NCI-H2107 treated with DMSO at 0.1 percent for 48 hours (cell line): Measurements from ENCODE around the gene MOSMO.
"Not testable (repeated sequence)": the region's sequence is repeated elsewhere in the genome, so short reads cannot be mapped to it uniquely, and the experiment has no call there.

ENCODE experiments used
- DNase-seq: peaks from one replicate; lab custom pipeline; 2025; ENCODE audit not compliant: unreplicated experiment; lab: John Stamatoyannopoulos, UW

Gene MOSMO

DNA sequence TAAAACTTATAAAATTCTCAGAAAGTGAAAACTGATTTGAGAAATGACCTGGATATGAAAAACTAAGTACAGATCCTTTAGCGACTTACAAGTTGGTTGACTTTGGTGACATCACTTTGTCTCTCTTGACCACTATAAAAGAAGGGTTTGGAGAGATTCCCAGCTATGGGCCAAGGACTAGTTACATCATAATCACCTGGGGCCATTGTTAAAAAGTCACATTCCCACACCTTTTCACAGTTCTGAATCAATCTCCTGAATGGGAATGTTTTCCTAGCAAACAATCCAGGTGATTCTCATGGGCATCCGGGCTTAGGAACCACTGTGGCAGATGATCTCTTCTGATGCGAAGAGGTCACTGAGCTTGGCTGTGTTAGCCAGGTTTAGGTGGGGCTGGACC lies 83.8 kb downstream of the MOSMO start:
- no peak for DNase-seq

DNA sequence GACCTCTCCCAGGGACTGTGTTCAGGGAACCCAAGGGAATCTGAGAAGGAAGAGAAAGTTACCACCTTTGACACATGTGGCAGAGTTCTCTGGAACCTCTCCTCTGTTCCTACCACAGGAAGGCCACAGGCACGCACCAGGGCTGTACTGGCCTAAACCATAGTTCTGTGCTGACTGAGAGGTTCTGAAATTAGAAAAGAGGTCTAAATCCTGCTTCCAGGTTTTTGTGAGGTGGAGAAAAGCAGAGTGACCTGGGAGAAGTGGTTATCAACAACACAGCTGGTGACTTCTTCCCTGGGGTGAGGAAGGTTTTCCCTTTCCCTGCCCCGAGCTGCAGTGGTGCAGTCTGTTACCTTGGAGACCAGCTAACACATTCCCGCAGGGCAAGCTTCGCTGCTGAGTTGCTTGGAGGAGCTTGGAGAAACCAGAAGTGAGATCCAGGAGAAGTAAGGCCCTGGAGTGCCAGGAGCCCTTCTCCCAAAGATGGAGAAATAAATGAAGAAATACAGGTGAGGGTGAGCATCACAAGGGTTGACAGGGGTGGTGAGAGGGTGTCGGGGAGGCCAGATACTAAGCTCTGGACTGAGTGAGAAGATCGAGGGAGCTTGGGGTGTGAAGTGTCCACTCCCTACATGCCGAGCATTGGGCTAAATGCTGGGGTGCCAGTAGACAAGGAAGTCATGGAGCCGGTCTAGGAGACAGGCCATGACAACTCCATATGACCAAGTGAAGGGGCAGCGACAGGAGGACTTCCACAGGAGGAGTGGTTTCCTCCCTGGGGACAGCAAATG lies 84.4 kb downstream of the MOSMO start, which contains the start of gene VWA3A:
TSS of gene VWA3A (plus strand) at position 399 of the 791 bp plus-strand sequence. CDS start at position 496, 97 bp downstream.
- no peak for DNase-seq

DNA sequence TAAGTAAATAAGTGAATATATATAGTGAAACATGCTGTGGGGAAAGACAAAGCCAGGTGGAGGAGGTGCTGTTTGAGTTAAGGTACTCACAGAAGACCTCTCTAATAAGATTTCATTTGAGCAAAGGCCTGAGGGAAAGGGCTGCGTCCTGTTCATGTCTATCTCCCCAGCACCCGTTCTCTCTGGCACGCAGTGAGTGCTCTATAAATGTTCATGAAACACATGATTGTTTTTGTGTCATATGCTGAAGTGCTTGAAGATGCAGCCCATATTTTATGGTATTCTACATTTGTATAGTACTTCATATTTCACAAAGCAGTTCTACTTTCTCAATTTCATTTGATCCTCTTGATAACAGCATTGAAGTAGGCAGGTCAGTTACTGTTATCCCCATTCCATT lies 85.4 kb downstream of the MOSMO start:
- no peak for DNase-seq

DNA sequence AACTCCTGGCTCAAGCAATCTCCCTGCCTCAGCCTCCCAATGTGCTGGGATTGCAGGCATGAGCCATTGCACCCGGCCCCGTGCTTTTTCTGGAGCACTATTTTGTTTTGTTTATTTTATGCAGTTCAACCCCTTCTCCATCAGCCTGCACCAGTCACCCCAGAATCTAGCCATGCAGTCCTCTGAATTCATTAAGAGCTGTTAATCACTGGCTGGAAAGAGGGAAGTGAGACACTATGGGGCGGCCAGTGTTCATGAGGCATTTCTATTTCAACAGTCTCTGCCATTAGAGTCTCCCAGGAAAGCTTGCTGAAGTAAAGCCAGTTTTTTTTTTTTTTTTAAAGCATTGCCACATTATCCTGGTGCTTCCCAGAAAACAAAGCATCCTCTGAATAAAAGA lies 86.1 kb downstream of the MOSMO start:
- DNase-seq: no peak

DNA sequence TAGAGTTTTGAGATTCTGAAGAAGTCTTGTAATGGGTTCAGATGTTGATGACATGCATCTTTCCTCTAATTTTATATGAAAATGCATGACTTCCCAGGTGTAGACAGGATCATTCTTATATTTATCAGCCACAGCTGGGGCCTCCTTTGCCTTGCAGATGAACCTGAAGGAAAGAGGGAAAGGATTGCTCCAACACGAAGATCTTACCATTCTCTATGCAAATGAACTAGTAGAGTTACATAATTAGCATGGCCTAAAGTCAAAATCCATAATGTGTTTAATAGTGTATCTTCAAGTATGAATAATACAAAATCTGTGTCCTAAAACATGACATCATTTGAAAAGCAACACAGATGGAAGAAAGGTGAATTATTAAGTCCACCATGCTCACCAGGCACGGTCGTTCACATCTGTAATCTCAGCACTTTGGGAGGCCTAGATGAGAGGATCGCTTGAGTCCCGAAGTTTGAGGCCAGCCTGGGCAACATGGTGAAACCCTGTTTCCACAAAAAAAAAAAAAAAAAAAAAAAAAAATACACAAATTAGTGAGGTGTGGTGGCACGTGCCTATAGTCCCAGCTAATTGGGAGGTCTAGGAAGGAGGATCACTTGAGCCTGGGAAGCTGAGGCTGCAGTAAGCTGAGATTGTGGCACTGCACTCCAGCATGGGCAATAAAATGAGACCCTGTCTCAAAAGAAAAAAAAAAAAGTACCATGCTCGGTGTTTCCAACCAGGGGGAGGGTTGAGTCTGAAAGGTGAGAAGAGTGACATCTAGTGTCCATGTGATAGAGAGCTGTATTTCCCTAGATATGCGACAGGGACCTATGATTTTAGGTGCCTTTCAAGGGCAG lies 90.7 kb downstream of the MOSMO start:
- DNase-seq: peak; percentile 67

DNA sequence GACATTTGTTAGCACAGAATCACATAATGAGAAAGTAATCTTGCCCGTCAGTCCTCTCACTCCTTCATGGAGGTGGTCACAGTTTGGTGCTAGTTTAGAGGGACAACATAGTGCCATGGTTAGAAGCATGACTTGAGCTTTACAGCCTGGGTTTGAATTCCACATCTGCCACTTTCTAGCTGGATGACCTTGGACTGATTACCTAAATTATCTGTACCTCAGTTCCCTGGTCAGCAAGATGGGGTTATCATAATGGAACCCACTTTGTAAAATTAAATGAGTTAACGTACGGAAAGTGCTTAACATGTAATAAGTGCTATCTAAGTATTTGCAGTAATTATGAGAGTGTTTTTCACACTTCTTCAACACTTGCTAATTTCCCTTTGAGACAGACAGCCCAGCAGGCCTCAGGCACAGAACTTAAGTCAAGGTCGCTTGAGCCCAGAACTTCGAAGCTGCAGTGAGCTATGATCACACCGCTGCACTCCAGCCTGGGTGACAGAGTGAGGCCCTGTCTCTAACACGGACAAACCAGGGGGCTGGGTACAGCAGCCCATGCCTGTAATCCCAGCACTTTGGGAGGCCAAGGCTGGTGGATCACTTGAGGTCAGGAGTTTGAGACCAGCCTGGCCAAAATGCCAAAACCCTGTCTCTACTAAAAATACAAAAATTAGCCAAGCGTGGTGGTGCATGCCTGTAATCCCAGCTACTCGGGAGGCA lies 91.5 kb downstream of the MOSMO start:
- no peak for DNase-seq

DNA sequence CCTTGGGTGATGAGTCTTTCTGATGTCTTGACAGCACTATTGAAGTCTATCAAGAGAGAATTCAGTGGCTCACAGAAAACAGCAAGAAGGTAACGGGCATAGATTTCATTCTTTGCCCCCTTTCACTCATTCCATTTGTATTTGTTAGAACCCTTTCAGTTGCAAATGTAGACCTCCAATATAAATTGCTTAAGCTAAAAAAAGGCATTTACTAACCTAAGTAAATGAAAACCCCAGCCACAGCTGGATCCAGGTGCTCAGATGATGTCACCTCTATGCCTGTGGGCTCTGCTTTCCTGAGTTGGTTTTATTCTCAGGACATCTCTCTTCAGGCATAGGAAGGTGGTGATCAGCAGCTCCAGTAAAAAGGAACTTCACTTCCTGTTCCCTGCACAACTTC lies 95.5 kb downstream of the MOSMO start:
- DNase-seq: no peak

DNA sequence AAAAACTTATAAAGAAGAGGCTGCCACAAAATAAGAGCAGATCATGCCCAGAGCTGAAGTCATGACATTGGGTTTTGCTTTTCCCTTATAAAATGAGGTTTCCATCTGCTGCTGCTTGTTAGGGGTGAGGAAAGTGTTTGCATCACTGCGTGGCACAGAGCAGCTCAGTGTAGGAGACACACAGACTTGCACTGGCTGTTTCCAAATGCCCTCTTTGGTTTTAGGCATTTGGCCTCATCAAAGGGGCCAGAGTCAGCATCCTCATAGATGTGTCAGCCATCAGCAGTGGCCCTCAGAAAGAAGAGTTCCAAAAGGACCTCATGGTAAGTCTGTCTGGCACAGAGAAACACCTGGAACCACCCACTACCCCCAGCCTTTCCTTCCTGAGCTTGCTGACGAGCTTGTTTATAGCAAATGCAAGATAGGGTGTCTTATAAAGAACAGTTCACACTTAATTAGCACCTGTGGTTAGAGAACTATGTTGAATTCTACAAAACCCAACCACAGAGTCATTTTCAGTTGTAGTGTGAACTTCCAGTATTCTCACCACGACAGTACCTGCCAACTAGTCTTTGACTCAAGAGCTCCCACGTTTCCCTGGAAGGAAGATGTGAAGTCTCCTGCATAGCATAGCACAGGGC lies 101.5 kb downstream of the MOSMO start:
- DNase-seq: no peak

DNA sequence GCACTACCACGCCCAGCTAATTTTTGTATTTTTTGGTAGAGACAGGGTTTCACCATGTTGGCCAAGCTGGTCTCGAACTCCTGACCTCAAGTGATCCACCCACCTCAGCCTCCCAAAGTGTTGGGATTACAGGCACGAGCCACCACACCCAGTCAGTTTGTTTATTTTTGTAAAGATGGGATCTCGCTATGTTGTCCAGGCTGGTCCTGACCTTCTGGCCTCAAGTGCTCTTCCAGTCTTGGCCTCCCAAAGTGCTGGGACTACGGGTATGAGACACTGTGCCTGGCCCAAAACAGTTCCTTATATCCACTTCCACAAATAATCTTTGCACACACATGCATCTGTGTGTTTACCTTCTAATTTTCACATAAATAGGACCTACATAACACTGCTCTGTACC lies 103.7 kb downstream of the MOSMO start:
- DNase-seq: not testable (repeated sequence)

DNA sequence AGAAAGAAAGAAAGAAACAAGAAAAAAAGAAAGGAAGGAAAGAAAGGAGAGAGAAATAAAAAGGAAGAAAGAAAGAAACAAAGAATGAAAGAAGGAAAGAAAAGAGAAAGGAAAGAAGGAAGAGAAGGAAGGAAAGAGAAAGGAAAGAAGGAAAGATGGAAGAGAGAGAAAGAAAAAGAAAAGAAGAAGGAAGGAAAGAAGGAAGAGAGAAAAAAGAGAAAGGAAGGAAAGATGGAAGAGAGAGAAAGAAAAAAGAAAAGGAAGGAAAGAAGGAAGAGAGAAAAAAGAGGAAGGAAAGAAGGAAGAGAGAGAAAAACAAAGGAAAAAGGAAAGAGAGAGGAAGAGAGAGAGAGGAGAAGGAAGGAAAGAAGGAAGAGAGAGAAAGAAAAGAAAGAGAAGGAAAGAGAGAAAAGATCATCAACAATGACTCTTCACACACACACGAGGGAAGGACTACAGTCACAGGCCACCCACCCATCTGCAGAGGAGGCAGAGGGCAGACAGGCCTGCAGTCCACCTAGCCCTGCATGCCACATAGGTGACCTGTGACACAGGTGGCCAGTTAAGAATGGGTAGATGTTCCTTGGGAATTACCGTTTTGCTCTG lies 108.3 kb downstream of the MOSMO start:
- no peak for DNase-seq

DNA sequence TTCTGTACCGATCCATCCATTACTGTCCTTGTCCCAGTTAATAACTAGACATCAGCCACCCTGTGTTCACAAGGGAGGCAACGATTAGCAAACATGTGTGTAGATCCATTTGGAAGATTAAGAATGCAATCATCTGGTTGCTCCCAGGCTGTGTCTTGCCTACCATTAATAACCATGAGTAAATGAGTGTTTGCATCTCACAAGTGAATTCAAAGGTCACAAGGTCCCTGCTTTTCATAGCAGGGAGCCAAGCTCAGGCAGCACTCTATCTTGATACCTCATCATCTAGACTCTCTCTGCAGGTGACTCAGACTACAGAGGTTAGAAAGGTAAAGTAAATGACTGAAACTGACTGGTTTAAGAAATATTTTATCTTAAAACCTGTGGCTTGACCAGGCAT lies 109.7 kb downstream of the MOSMO start:
- no peak for DNase-seq

DNA sequence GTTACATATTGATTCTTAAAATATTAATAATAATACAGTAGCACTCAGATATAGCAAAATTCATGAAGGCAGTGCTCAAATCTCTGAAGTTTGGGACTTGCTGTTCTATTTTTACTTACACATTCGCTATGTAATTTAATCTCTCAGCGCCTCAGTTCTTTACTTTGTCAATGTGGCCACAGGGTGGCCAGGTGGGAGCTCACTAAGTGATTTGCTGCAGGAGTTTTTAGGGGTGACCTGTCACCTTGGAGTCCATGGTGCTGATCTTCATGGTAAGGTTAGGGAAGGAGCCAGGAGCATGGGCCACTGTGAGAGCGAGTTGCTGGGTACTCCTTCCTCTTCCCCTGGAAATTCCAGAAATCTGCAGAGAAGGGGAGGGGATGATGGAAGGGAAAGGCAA lies 112.5 kb downstream of the MOSMO start:
- DNase-seq: no peak

DNA sequence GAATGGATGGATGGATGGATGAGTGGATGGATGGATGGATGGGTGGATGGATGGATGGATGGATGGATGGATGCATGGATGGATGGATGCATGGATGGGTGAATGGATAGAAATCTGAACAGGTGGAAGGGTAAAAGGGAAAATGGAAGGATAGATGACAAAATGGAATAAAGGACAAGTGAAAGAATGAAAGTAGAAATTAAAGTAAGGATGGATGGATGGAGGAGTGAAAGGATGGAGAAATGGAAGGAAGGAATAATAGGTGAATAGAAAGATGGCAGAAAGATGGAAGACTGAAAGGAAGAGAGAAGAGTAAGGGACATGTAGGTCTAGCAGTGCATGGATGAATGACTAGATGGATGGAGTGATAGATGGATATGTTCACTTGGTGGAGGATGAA lies 114.3 kb downstream of the MOSMO start:
- DNase-seq: no peak

DNA sequence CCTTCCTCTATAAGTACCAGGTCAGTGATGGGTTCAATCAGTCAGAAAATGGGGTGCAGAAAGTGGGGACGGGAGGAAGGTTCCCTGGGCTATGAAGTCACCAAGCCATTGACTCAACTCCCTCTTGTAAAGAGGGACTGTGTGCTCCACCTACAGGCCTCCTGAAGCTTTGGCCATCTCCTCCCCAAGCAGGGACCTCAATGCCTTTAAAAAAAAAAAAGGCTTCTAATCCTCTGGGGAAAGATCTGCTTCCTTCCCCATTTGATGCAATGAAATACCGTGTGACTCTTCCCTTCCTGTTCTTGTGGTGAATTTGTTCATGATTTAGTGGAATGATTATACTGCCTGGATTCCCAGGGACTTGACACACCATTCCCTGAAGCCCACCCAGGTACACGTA lies 115.2 kb downstream of the MOSMO start:
- DNase-seq: no peak

DNA sequence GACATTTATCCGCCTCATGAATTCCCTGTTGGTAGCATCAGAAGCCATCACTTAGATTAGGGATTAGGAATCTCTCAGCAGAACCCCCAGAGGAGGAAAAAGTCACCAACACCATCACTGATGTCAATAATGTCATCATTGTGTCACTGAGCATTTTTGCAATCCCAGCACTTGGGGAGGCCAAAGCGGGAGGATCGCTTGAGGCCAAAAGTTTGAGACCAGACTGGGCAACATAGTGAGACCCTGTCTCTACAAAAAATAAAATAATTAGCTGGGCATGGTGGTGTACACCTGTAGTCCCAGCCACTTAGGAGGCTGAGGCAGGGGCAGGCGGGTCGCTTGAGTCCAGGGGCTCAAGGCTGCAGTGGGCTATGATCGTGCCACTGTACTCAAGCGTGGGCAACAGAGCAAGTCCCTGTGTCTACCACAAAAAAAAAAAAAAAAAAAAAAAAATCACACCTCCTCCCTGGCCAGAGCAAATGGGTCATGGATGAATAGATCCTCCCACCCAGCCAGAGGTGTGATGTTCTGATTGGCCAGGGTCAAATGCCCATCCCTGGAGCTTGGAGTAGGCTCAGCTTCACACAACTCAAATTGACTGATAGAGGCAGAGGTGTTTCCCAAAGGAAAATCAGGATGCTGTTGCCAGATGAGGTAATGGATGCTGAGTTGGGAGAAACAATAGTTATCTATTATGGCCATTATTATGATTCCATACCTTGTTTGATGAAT lies 116.0 kb downstream of the MOSMO start:
- no peak for DNase-seq

DNA sequence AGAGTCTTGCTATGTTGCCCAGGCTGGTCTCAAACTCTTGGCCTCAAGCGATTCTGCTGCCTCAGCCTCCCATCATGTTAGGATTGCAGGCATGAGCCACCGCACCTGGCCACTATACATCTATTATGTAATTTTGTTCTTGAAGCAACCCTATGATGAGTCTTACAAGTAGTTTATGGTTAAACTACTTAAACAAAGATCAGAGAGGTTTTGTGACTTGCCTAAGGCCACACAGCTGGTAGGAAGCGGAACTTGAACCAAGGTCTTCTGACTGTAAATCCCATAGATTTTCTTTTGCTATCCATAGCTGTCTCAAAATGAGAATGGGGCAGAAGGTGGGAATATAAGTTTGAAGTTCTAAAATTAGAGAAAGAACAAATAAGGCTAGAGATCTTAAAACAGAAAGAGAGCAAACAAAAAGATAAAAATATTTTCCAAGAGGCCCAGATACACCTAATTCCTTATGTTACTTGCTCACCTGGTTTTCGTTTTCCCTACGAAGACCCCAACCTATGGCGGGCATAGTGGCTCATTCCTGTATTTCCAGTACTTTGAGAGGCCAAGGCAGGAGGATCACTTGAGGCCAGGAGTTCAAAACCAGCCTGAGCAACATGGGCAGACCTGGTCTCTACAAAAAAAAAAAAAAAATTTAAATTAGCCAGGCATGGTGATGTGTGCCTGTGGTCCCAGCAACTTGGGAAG lies 116.8 kb downstream of the MOSMO start:
- no peak for DNase-seq

DNA sequence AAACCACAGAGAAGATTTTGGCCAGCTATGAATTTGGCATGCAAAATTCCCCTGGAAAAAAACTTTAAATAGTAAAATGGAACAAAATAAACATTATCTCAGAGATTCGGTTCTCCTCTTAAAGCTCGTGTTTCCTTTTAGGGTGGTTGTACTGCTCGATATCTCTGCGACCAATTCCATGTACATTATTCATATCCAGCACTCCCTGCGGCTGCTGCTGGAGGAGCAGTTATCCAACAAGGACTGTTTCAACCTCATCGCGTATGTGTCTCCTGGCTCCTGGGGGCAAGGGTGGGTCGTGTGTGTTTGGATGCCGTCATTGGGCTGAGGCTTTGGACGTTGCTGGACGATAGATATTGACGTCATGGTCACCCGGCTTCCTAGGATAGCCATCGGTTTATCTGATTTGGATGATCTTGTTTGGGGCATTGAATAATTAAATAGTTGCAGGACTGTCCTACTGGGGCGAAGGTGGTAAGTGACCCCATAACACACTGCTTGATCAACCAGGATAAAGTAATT lies 118.2 kb downstream of the MOSMO start:
- DNase-seq: no peak

DNA sequence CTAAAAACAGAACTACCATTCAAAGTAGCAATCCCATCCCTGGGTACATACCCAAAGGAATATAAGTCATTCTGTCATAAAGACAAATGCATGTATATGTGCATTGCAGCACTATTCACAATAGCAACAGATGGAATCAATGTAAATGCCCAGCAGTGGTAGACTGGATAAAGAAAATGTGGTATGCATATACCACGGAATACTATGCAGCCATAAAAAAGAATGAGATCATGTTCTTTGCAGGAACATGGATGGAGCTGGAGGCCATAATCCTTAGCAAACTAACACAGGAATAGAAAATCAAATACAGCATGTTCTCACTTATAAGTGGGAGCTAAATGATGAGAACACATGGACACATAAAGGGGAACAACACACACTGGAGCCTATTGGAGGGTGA lies 120.6 kb downstream of the MOSMO start:
- not testable (repeated sequence) for DNase-seq

DNA sequence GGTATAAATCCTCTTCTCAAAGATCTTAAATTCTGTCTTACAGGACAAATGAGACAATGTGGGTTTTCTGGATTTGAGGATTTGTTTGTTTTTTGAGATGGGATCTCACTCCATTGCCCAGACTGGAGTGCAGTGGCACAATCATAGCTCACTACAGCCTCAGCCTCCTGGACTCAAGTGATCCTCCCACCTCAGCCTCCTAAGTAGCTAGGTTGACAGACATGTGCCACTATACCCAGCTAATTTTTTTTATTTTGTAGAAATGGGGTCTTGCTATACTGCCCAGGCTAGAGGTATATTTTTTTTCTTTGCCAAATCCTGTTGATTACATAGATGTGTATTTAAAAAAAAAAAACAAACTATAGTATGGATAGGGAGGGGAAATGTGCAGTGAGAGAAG lies 122.6 kb downstream of the MOSMO start:
- no peak for DNase-seq
